Stomach (tissue), 4 donors: ENCODE data around the gene KSR2.

Experiments
- CTCF ChIP-seq, 7 experiments: fragments of 450-650 bp in 4 of 7; fragments of 200-600 bp in 3 of 7; sonication (generic) in 3 of 7; IDR thresholded peaks; one replicate each; pipeline ENCODE4 v1.5.1; 2016 to 2019; ENCODE audit warnings: antibody characterized with exemption in 7 of 7, control low read depth in 2 of 7, mild to moderate bottlenecking in 1 of 7
- POLR2A ChIP-seq, 4 donors: fragments of 450-650 bp; IDR thresholded peaks; one replicate each; pipeline ENCODE4 v1.6.1; 2016; ENCODE audit warnings: antibody characterized with exemption in 4 of 4, control low read depth in 2 of 4, mild to moderate bottlenecking in 1 of 4, moderate library complexity in 1 of 4
- POLR2AphosphoS5 ChIP-seq, 3 donors: sonication (generic); formaldehyde crosslinking; IDR thresholded peaks; one replicate each; pipeline ENCODE4 v1.6.1; 2016; ENCODE audit warnings: antibody characterized with exemption in 3 of 3

GRCh38 chr12:117404940-117405339 lies 563.9 kb downstream of the KSR2 start:
- TF ChIP-seq CTCF (IDR thresholded peaks at IDR 0.05) = no peak
- no peak for TF ChIP-seq POLR2AphosphoS5 (IDR thresholded peaks at IDR 0.05)
- no peak for TF ChIP-seq POLR2A (IDR thresholded peaks at IDR 0.05)
